HG03025 (cell line): ENCODE results near the gene P2RY12.

Experiments
- ATAC-seq: cut with Tn5 transposase; IDR thresholded peaks from one replicate; pipeline ENCODE4 v1.9.1; 2021; ENCODE audit warnings: mild to moderate bottlenecking, moderate library complexity; ENCODE audit not compliant: unreplicated experiment, low FRiP score

Gene P2RY12

GRCh38 chr3:151384741-151385174 is at the start of gene P2RY12:
P2RY12 (minus strand) TSS chr3:151384753; CDS start chr3:151338845, 45,908 bp downstream.
- ATAC-seq: peak; percentile 59

- no peak for ATAC-seq
Observed at GRCh38 chr3:151432616-151433372, 48.2 kb upstream of the P2RY12 start.

- no peak for ATAC-seq
Observed at GRCh38 chr3:151431940-151432339, 47.4 kb upstream of the P2RY12 start.

- ATAC-seq: no peak
Observed at GRCh38 chr3:151430821-151431484, 46.4 kb upstream of the P2RY12 start.

GRCh38 chr3:151428386-151428785 is 43.8 kb upstream of the P2RY12 start:
- no peak for ATAC-seq

- ATAC-seq: peak; percentile 76
Observed at GRCh38 chr3:151426341-151426657, 41.7 kb upstream of the P2RY12 start.

- ATAC-seq: no peak
Observed at GRCh38 chr3:151425627-151426340, 41.2 kb upstream of the P2RY12 start.

- ATAC-seq: no peak
Observed at GRCh38 chr3:151423091-151423490, 38.5 kb upstream of the P2RY12 start.

- ATAC-seq: no peak
Observed at GRCh38 chr3:151421938-151422337, 37.4 kb upstream of the P2RY12 start.

- no peak for ATAC-seq
Observed at GRCh38 chr3:151419806-151420205, 35.3 kb upstream of the P2RY12 start.

- no peak for ATAC-seq
Observed at GRCh38 chr3:151415289-151415688, 30.7 kb upstream of the P2RY12 start.

GRCh38 chr3:151412989-151413388 is 28.4 kb upstream of the P2RY12 start:
- no peak for ATAC-seq

- no peak for ATAC-seq
Observed at GRCh38 chr3:151410891-151411559, 26.5 kb upstream of the P2RY12 start.

GRCh38 chr3:151407928-151408327 is 23.4 kb upstream of the P2RY12 start:
- ATAC-seq: no peak

GRCh38 chr3:151404316-151404715 is 19.8 kb upstream of the P2RY12 start:
- no peak for ATAC-seq

GRCh38 chr3:151403246-151403645 is 18.7 kb upstream of the P2RY12 start:
- no peak for ATAC-seq

- no peak for ATAC-seq
Observed at GRCh38 chr3:151402349-151402748, 17.8 kb upstream of the P2RY12 start.

- ATAC-seq: no peak
Observed at GRCh38 chr3:151400341-151400740, 15.8 kb upstream of the P2RY12 start.

- no peak for ATAC-seq
Observed at GRCh38 chr3:151398895-151399294, 14.3 kb upstream of the P2RY12 start.

GRCh38 chr3:151395806-151396205 is 11.3 kb upstream of the P2RY12 start:
- ATAC-seq: no peak

- ATAC-seq: no peak
Observed at GRCh38 chr3:151394611-151395010, 10.1 kb upstream of the P2RY12 start.
